OCI-LY7 (cell line): Measurements from ENCODE around the gene TM9SF4. TPM values are rescaled to one million over a fixed set of nuclear protein-coding genes. Genes with fewer than 3 reads are reported as not detected.

ENCODE experiments used
- BruUV-seq: library from RNA; stranded (reverse); fragments of 400-500 nt; replicated peaks from 2 replicates; lab custom pipeline; 2021; lab: Mats Ljungman, UMichigan
- CTCF ChIA-PET: fragments of 300-600 bp; sonication (Branson Sonifier 250); formaldehyde crosslinking; loops from one replicate; lab custom pipeline; 2022; ENCODE audit warnings: antibody characterized with exemption; ENCODE audit not compliant: unreplicated experiment; lab: Charles Lee
- POLR2A ChIA-PET: fragments of 300-600 bp; sonication (Branson Sonifier 250); formaldehyde crosslinking; loops from one replicate; lab custom pipeline; 2022; ENCODE audit warnings: antibody characterized with exemption; lab: Charles Lee
- DNase-seq: peaks from one replicate; pipeline ENCODE4 v3.0.0-alpha.2; 2015; ENCODE audit warnings: low spot score
- H2AFZ ChIP-seq: fragments of 200-600 bp; sonication (generic), shearing (Covaris generic); 2 replicates; pipeline ENCODE4 v1.6.1; 2014; ENCODE audit warnings: mild to moderate bottlenecking, antibody characterized with exemption, low read length, moderate library complexity
- H3K27ac ChIP-seq: fragments of 200-600 bp; sonication (generic); 2 replicates; pipeline ENCODE4 v1.5.1; 2014; ENCODE audit warnings: mixed run types, low read depth, mild to moderate bottlenecking, moderate library complexity, low read length, inconsistent platforms; ENCODE audit not compliant: poor library complexity, severe bottlenecking
- H3K36me3 ChIP-seq: fragments of 200-600 bp; sonication (generic); 2 replicates; pipeline ENCODE4 v1.6.1; 2014; ENCODE audit warnings: mild to moderate bottlenecking, antibody characterized with exemption, low read length, moderate library complexity, mixed read lengths; ENCODE audit not compliant: insufficient read depth
- H3K4me1 ChIP-seq: fragments of 200-600 bp; sonication (generic); 2 replicates; pipeline ENCODE4 v1.5.1; 2014; ENCODE audit warnings: mild to moderate bottlenecking, low read length; ENCODE audit not compliant: insufficient read depth, poor library complexity, severe bottlenecking
- H3K4me2 ChIP-seq: fragments of 200-600 bp; sonication (generic); 2 replicates; pipeline ENCODE4 v1.6.1; 2014; ENCODE audit warnings: mild to moderate bottlenecking, low read length
- H3K4me3 ChIP-seq: fragments of 200-600 bp; sonication (generic); 2 replicates; pipeline ENCODE4 v1.5.1; 2014; ENCODE audit warnings: mild to moderate bottlenecking, low read depth, low read length; ENCODE audit not compliant: poor library complexity, severe bottlenecking
- H3K79me2 ChIP-seq: fragments of 200-600 bp; sonication (generic); 2 replicates; pipeline ENCODE4 v1.6.1; 2016; ENCODE audit warnings: low read depth, mild to moderate bottlenecking, low read length, moderate library complexity, mixed read lengths; ENCODE audit not compliant: insufficient read depth
- H3K9me2 ChIP-seq: fragments of 200-600 bp; sonication (generic); 2 replicates; pipeline ENCODE4 v1.6.1; 2016; ENCODE audit warnings: mild to moderate bottlenecking, low read length, mixed read lengths; ENCODE audit not compliant: insufficient read depth
- H3K9me3 ChIP-seq: fragments of 200-600 bp; sonication (generic); 2 replicates; pipeline ENCODE4 v1.6.1; 2014; ENCODE audit warnings: mild to moderate bottlenecking, mixed run types, low read length, mixed read lengths
- H4K20me1 ChIP-seq: fragments of 200-600 bp; sonication (generic); 2 replicates; pipeline ENCODE4 v1.6.1; 2014; ENCODE audit warnings: mild to moderate bottlenecking, antibody characterized with exemption, low read length, moderate library complexity, mixed read lengths; ENCODE audit not compliant: insufficient read depth
- CTCF ChIP-seq: fragments of 200-600 bp; sonication (generic); conservative IDR thresholded peaks from 2 replicates; pipeline ENCODE4 v1.5.1; 2014; ENCODE audit warnings: mild to moderate bottlenecking, antibody characterized with exemption, low read length, moderate library complexity, mixed read lengths
- EZH2phosphoT487 ChIP-seq: fragments of 200-600 bp; sonication (generic); IDR thresholded peaks from 2 replicates; pipeline ENCODE4 v1.6.1; 2018; ENCODE audit warnings: low read depth, borderline replicate concordance, mild to moderate bottlenecking, mixed run types, antibody characterized with exemption, low read length, moderate library complexity, mixed read lengths
- intact Hi-C: fragments of 100-400 bp; cut with micrococcal nuclease; formaldehyde crosslinking; loops from one replicate; pipeline ENCODE4 v1.10.0; 2022; ENCODE audit not compliant: unreplicated experiment
- total RNA-seq, 2 experiments: library from RNA; depleted of rRNA in 1 of 2; stranded (reverse); fragments of >200 nt in 1 of 2; shearing (Covaris generic) in 1 of 2; gene quantifications; 2 replicates each; pipeline ENCODE4 v1.2.3, GENCODE V29; 2014 to 2022

The TM9SF4 gene
- total RNA-seq, 2 experiments from 2014 or later: 20.8 to 38.9 TPM

DNA sequence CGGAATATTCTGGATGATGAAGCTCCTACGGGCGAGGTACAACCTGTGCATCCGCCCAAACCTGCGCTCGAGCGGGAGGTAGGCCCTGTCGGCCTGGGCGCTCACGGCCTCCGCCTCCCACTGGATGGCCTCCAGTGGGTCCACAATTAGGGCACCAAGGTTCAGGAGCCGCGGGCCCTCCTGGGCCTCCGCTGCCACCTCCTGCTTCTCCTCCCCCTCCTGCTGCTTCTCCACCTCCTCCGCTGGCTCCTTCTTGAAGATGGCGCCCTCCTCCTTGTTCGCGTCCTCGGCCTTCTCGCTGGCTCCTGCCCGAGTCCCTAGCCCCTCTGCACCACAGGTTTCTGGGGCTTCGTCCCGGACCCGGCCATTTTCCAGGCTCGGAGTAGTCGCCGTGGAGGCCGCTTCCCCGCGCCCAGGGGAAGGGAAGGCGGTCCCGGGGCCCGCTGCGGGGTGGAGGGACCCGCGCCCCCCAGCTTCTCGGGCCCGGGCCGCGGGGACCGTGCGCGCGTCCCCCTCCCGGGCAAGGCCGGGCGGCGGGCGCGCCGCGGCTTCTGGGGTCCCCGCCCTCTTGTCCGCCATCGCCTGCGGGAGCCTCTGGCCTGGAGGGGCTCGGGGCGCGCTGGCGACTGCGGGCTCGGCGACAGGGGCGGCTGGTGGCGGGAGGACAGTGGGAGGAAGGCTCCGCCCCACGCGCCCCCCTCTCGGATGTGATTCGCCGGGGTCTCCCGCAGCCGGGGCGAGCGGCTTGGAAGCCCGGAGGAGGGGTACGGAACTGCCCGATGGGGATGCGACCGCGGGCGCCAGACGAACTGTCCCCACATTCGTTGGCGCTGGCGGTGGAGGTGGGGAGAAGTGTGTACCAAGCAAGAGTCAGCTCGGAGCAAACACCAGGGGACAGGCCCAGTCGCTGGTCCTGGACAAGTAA lies 80.4 kb downstream of the TM9SF4 start:
- DNase-seq: no peak
- H3K4me1 ChIP-seq: no peaks in the 10 kb centered on the region
- no TSS peak for BruUV-seq
- ChIA-PET CTCF (no interaction called here), POLR2A (no interaction called here)
- H3K9me2 ChIP-seq: no peaks in the 10 kb centered on the region
- no peak overlapping the region for H3K4me2 ChIP-seq
- no peak overlapping the region for H2AFZ ChIP-seq
- no peak overlapping the region for H3K4me3 ChIP-seq
- H3K9me3 ChIP-seq: no peaks in the 10 kb centered on the region
- intact Hi-C loops: no loop called here
- no peaks in the 10 kb centered on the region for H3K79me2 ChIP-seq
- no peak for TF ChIP-seq CTCF
- no peak for TF ChIP-seq EZH2phosphoT487
- no peak overlapping the region for H3K27ac ChIP-seq
- peaks cover 5% of the 10 kb centered on the region for H4K20me1 ChIP-seq
- peaks cover 35% of the 10 kb centered on the region; the same call in 1 of the 2 replicates for H3K36me3 ChIP-seq

GRCh38 chr20:32190616-32191415 lies 81.3 kb downstream of the TM9SF4 start:
- H3K27ac ChIP-seq: no peak overlapping the region

More at GRCh38 chr20:32190616-32191415, 81.3 kb downstream of the TM9SF4 start:
- Histone ChIP-seq H2AFZ (no peak overlapping the region), H3K4me1 (no peaks in the 10 kb centered on the region), H3K9me2 (no peaks in the 10 kb centered on the region), H3K4me3 (no peak overlapping the region), H3K9me3 (no peaks in the 10 kb centered on the region), H4K20me1 (peaks cover 5% of the 10 kb centered on the region), H3K4me2 (no peak overlapping the region), H3K36me3 (peaks cover 44% of the 10 kb centered on the region), H3K79me2 (no peaks in the 10 kb centered on the region)
- TF ChIP-seq EZH2phosphoT487: no peak
- TF ChIP-seq CTCF: no peak
- BruUV-seq: no TSS peak
- no peak for DNase-seq
- intact Hi-C loops: no loop called here
- ChIA-PET CTCF (no interaction called here), POLR2A (interaction anchor here (0.7 kb wide), 1 partner anchor 89 kb away, joined by 3 read pairs; no protein-coding TSS in a partner anchor)
